Stimulated activated naive CD8-positive, alpha-beta T cell treated with anti-CD3 and anti-CD28 coated beads, Interleukin-15, amount 100 ng/mL, for 72 hours (primary cell): ENCODE data around the gene NDUFS6.
"Not testable (repeated sequence)": the region's sequence is repeated elsewhere in the genome, so short reads cannot be mapped to it uniquely, and the experiment has no call there.

Experiments used
- ATAC-seq: fragments of 150-1000 bp; cut with Tn5 transposase; 2 replicates; pipeline ENCODE4 v1.10.0; 2021; ENCODE audit warnings: mild to moderate bottlenecking, moderate library complexity
- DNase-seq, 2 donors: peaks; one replicate each; pipeline ENCODE4 v3.0.0; 2021 to 2022
- H3K27ac Mint-ChIP-seq, 2 donors: one replicate each; pipeline ENCODE4 v1.8.0; 2022; ENCODE audit warnings: mild to moderate bottlenecking in 2 of 2, mixed read lengths in 2 of 2, moderate library complexity in 2 of 2
- H3K27me3 Mint-ChIP-seq: one replicate; pipeline ENCODE4 v1.8.0; 2022; ENCODE audit warnings: mixed read lengths
- H3K4me1 Mint-ChIP-seq: one replicate; pipeline ENCODE4 v1.8.0; 2022; ENCODE audit warnings: mild to moderate bottlenecking, mixed read lengths
- H3K4me3 Mint-ChIP-seq, 2 donors: one replicate each; pipeline ENCODE4 v1.8.0; 2022; ENCODE audit warnings: mild to moderate bottlenecking in 2 of 2, mixed read lengths in 2 of 2, moderate library complexity in 1 of 2
- H3K9me3 Mint-ChIP-seq, 2 donors: one replicate each; pipeline ENCODE4 v1.8.0; 2022; ENCODE audit warnings: mixed read lengths in 2 of 2

Gene NDUFS6

DNA sequence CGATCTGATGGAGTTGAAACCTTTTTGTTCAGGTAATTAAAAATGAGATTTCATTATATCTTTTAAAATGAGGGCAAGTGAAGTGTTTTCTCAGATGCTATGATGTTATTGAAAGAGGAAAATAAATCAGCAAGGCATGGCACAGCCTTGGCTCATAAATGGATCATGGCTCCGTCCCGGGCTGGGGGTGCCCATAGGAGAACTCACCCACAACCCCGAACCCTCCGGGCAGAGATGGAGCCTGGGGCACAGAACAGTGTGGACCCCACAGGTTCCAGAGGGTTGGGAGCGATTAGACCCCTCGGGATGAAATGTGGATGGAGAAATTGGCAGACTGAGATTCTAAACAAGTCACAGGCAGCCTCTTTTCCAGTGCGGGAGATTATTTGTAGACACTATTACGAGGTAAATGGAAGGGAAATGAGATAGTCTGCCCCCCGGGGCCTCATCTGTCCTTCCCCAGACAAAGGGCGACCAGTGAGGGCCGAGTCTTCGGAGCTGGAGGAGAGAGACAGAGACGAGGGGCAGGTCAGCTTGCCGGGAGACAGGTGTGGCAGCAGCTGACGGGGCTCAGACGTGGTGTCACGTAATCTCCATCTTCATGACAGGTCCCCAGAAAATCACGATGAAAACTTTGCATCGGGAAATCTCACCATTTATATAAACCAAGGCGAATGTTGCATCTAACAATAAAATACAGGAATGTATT is 33.7 kb downstream of the NDUFS6 start:
- H3K4me1 Mint-ChIP-seq: no peaks in the 10 kb centered on the region
- ATAC-seq (no peak), DNase-seq (no peak)
- no peak overlapping the region for H3K4me3 Mint-ChIP-seq
- no peaks in the 10 kb centered on the region for H3K9me3 Mint-ChIP-seq
- H3K27me3 Mint-ChIP-seq: peaks cover 57% of the 10 kb centered on the region
- H3K27ac Mint-ChIP-seq: no peak overlapping the region

DNA sequence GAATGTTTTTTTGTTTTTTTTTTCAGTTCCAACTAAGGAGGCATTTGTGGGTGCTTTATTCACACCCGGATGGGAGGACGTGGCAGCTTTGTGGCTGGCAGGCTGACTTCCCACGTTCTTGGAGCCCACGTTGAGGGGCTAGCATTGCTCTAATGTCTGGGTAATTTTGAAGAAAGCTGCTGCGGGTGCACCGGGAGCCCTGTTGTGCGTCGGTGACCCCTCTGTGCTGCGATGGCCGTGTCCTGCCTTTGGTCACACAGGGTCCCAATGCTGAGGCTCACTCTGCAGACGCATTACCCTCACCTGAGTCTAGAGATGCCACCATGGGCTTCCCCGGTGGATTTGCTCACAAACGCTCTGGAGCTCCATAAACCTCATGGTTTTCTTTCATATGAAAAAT is 34.2 kb downstream of the NDUFS6 start:
- Mint-ChIP-seq H3K27me3 (peaks cover 63% of the 10 kb centered on the region), H3K9me3 (no peaks in the 10 kb centered on the region), H3K4me1 (no peaks in the 10 kb centered on the region), H3K4me3 (no peak overlapping the region), H3K27ac (no peak overlapping the region)
- DNase-seq (no peak), ATAC-seq (no peak)

- ATAC-seq (no peak), DNase-seq (no peak)
- Mint-ChIP-seq H3K27me3 (peaks cover 72% of the 10 kb centered on the region), H3K9me3 (no peaks in the 10 kb centered on the region), H3K27ac (peak overlapping the region in 1 of 2 donors; percentile 37), H3K4me1 (no peaks in the 10 kb centered on the region), H3K4me3 (no peak overlapping the region)
These were observed 35.1 kb downstream of the NDUFS6 start for GRCh38 chr5:1836176-1836890.

GRCh38 chr5:1836891-1837880 is 36.0 kb downstream of the NDUFS6 start:
- ATAC-seq (no peak), DNase-seq (no peak)
- Mint-ChIP-seq H3K27me3 (peaks cover 66% of the 10 kb centered on the region), H3K27ac (peak overlapping the region in 1 of 2 donors; percentile 37), H3K4me3 (no peak overlapping the region), H3K9me3 (no peaks in the 10 kb centered on the region), H3K4me1 (no peaks in the 10 kb centered on the region)

DNA sequence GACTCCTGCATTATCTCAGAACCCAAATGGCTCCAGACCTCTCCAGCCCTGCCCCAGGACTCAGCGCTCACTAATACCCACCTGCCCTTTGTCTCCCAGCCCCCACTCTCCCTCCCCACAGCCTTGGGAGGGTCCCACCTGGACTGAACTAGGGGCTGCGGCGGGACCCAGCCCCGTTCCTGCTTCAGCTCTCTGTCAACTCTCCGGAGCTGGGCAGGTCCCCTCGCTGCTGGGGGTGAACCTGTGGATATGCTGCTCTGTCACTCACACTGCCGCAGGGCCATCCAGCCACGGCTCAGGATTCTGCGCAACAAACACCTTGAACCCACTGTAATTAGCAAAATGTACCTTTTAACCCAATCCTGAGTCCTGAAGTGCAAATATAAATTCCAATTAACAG is 36.8 kb downstream of the NDUFS6 start:
- peaks cover 60% of the 10 kb centered on the region for H3K27me3 Mint-ChIP-seq
- H3K9me3 Mint-ChIP-seq: no peaks in the 10 kb centered on the region
- ATAC-seq: no peak
- no peak overlapping the region for H3K27ac Mint-ChIP-seq
- DNase-seq: no peak
- no peaks in the 10 kb centered on the region for H3K4me1 Mint-ChIP-seq
- no peak overlapping the region for H3K4me3 Mint-ChIP-seq

- Mint-ChIP-seq H3K4me1 (no peaks in the 10 kb centered on the region), H3K9me3 (no peaks in the 10 kb centered on the region)
- no peak for DNase-seq
These were observed 38.9 kb downstream of the NDUFS6 start for GRCh38 chr5:1840071-1840547.

GRCh38 chr5:1840741-1841521 is 39.7 kb downstream of the NDUFS6 start:
- DNase-seq: no peak
- Mint-ChIP-seq H3K27ac (no peak overlapping the region), H3K27me3 (peaks cover 39% of the 10 kb centered on the region), H3K4me3 (no peak overlapping the region), H3K4me1 (no peaks in the 10 kb centered on the region), H3K9me3 (no peaks in the 10 kb centered on the region)
- ATAC-seq: no peak

More at GRCh38 chr5:1840071-1840547, 38.9 kb downstream of the NDUFS6 start:
- Mint-ChIP-seq H3K27me3 (peaks cover 47% of the 10 kb centered on the region), H3K27ac (peak overlapping the region in 1 of 2 donors; percentile 31), H3K4me3 (no peak overlapping the region)
- peak; percentile 15 for ATAC-seq

DNA sequence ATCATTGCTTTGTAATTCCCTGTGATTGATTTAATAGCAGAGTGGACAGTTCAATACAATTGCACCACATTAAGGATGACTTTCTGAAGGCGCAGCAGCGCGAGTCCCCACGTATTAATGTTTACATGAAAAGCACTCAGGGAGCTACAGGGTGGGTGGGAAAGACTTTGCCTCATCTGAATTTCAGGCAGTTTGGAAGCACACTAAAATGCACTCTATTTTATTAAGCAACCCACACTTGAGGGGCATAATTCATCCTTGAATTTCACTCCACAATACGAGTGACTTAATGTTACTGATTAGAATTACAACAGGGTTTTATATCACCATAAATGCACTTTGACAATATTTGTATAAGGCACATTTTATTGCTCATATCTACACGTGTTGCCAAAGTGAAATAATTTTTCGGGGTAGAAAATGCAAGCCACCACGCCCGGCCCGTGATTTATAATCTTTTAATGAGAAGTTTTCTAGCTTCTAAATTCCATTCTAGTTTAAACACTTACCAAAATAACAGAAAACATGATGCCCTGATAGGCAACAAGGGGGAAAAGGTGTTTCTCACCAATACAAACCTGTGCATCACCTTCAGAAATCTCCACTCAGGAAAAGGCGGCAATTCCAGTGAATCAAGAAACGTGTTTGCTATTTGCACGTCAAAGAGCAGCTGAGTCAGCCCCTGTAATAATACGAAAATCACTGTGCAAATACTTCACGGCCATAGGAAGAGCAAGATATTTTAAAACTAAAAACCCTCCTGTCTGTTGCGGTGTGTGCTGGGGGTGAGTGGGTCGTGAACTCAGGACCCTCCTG is 41.0 kb downstream of the NDUFS6 start:
- DNase-seq (no peak), ATAC-seq (no peak)
- no peaks in the 10 kb centered on the region for H3K4me1 Mint-ChIP-seq
- peaks cover 26% of the 10 kb centered on the region for H3K27me3 Mint-ChIP-seq
- no peak overlapping the region for H3K4me3 Mint-ChIP-seq
- H3K27ac Mint-ChIP-seq: no peak overlapping the region
- no peaks in the 10 kb centered on the region for H3K9me3 Mint-ChIP-seq

GRCh38 chr5:1843761-1844160 is 42.6 kb downstream of the NDUFS6 start:
- H3K9me3 Mint-ChIP-seq, H3K4me3 Mint-ChIP-seq, ATAC-seq, H3K4me1 Mint-ChIP-seq, H3K27ac Mint-ChIP-seq, DNase-seq: not testable (repeated sequence)
- H3K27me3 Mint-ChIP-seq: peaks cover 37% of the 10 kb centered on the region

DNA sequence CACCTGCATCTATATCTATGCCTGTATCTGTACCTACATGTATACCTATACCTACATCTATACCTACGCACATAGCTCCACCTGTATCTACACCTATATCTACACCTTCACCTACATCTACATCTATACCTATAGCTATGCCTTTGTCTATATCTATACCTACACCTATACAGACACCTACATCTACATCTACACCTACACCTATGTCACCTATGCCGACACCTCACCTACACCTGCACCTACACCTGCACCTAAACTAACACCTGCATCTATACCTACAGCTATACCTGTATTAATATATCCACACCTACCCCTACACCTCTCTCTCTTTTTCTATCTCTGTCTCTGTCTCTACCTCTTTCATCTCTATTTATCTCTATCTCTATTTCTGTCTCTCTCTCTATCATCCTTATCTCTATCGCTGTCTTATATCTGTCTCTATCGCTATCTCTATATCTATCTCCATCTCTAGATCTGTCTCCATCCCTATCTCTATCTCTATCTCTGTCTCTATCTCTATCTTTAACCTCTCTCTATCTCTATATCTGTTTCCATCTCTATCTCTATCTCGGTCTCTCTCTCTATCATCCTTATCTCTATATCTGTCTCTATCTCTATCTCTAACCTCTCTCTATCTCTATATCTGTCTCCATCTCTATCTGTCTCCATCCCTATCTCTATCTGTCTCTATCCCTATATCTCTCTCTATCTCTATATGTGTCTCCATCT is 43.7 kb downstream of the NDUFS6 start:
- H3K4me1 Mint-ChIP-seq: no peaks in the 10 kb centered on the region
- H3K4me3 Mint-ChIP-seq: no peak overlapping the region
- H3K9me3 Mint-ChIP-seq: no peaks in the 10 kb centered on the region
- DNase-seq: no peak
- H3K27me3 Mint-ChIP-seq: peaks cover 36% of the 10 kb centered on the region
- H3K27ac Mint-ChIP-seq: no peak overlapping the region
- ATAC-seq: no peak

GRCh38 chr5:1845696-1846095 is 44.5 kb downstream of the NDUFS6 start:
- Mint-ChIP-seq H3K4me1 (no peaks in the 10 kb centered on the region), H3K4me3 (no peak overlapping the region), H3K27me3 (peaks cover 33% of the 10 kb centered on the region), H3K9me3 (no peaks in the 10 kb centered on the region), H3K27ac (no peak overlapping the region)
- DNase-seq (no peak), ATAC-seq (no peak)

- Mint-ChIP-seq H3K4me3 (no peak overlapping the region), H3K4me1 (no peaks in the 10 kb centered on the region), H3K27me3 (peaks cover 35% of the 10 kb centered on the region), H3K9me3 (no peaks in the 10 kb centered on the region), H3K27ac (no peak overlapping the region)
- DNase-seq (no peak), ATAC-seq (no peak)
These were observed 45.4 kb downstream of the NDUFS6 start for GRCh38 chr5:1846583-1846982.

DNA sequence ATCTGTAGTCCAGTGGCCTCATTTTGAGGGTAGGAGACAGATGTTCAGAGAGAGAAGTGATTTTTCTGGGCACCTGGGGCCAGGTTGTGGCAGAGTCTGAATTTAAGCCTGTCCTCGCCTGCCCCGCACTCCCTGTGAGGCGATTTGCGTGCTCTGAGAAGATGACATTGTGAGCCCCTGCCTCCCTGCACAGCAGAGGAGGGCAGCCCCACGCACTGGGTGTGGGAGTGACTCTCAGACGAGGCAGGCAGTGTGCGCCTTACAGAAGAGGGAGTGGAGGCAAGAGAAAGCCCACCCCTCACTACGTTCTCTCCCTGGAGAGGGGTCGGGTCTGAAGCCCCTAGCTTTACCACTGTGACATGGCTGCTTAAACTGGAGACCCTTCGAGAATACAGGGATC is 45.8 kb downstream of the NDUFS6 start:
- no peak for DNase-seq
- Mint-ChIP-seq H3K9me3 (no peaks in the 10 kb centered on the region), H3K27ac (no peak overlapping the region), H3K4me3 (no peak overlapping the region), H3K27me3 (peaks cover 40% of the 10 kb centered on the region), H3K4me1 (no peaks in the 10 kb centered on the region)
- ATAC-seq: no peak

- Mint-ChIP-seq H3K27ac (no peak overlapping the region), H3K9me3 (no peaks in the 10 kb centered on the region)
These were observed 46.4 kb downstream of the NDUFS6 start for GRCh38 chr5:1847611-1848010.

More at GRCh38 chr5:1847611-1848010, 46.4 kb downstream of the NDUFS6 start:
- Mint-ChIP-seq H3K4me3 (no peak overlapping the region), H3K4me1 (no peaks in the 10 kb centered on the region), H3K27me3 (peaks cover 46% of the 10 kb centered on the region)
- ATAC-seq: no peak
- no peak for DNase-seq
